ENCODE data around the gene BCKDK. TPM values are rescaled to one million over a fixed set of nuclear protein-coding genes. Genes with fewer than 3 reads are reported as not detected.
"Not testable (repeated sequence)": the region's sequence is repeated elsewhere in the genome, so short reads cannot be mapped to it uniquely, and the experiment has no call there.

Gene BCKDK
- total RNA-seq, 1 experiment from 2014 or later: 42.7 TPM

GRCh38 chr16:31141489-31142108 is 33.4 kb downstream of the BCKDK start:
- no peak for DNase-seq (ENCODE audit: low read depth)

- peak; percentile 95 for DNase-seq (ENCODE audit: low read depth)
Observed at GRCh38 chr16:31142109-31143010, 34.2 kb downstream of the BCKDK start.

- no peak for DNase-seq (ENCODE audit: low read depth)
Observed at GRCh38 chr16:31143011-31143693, 35.0 kb downstream of the BCKDK start.

- DNase-seq (ENCODE audit: low read depth): no peak
Observed at GRCh38 chr16:31143694-31144148, 35.5 kb downstream of the BCKDK start.

GRCh38 chr16:31144418-31144817 is 36.2 kb downstream of the BCKDK start:
- peak; percentile 11 for DNase-seq (ENCODE audit: low read depth)

GRCh38 chr16:31145398-31145990 is 37.3 kb downstream of the BCKDK start:
- DNase-seq (ENCODE audit: low read depth): no peak

- DNase-seq (ENCODE audit: low read depth): no peak
Observed at GRCh38 chr16:31147574-31147973, 39.4 kb downstream of the BCKDK start.

GRCh38 chr16:31148281-31148728 is 40.1 kb downstream of the BCKDK start:
- DNase-seq (ENCODE audit: low read depth): no peak

GRCh38 chr16:31148896-31149295 is 40.7 kb downstream of the BCKDK start:
- no peak for DNase-seq (ENCODE audit: low read depth)

- DNase-seq (ENCODE audit: low read depth): no peak
Observed at GRCh38 chr16:31149332-31149731, 41.1 kb downstream of the BCKDK start.

- no peak for DNase-seq (ENCODE audit: low read depth)
Observed at GRCh38 chr16:31149894-31150890, 42.0 kb downstream of the BCKDK start, which contains the start of gene PRSS36. PRSS36 (minus strand) TSS chr16:31150066; CDS start chr16:31150035, 31 bp downstream.

- not testable (repeated sequence) for DNase-seq (ENCODE audit: low read depth)
Observed at GRCh38 chr16:31150976-31151375, 42.8 kb downstream of the BCKDK start.

- no peak for DNase-seq (ENCODE audit: low read depth)
Observed at GRCh38 chr16:31157136-31157535, 49.0 kb downstream of the BCKDK start.

Other genes with a start within 250 kb of the BCKDK start
- gene BCL7C, start 214.3 kb upstream of the BCKDK start, total RNA-seq (2014; rRNA removed; shearing (Covaris generic)): 40.5 and 42.2 TPM in 2 replicates
- gene CTF1, start 211.8 kb upstream of the BCKDK start, total RNA-seq (2014; rRNA removed; shearing (Covaris generic)): 0.24 and 0.39 TPM in 2 replicates
- 3.7 and 8.1 TPM in 2 replicates for gene FBXL19, start 184.8 kb upstream of the BCKDK start, total RNA-seq (2014; rRNA removed; shearing (Covaris generic))
- gene ORAI3, start 159.3 kb upstream of the BCKDK start, total RNA-seq (2014; rRNA removed; shearing (Covaris generic)): 28.5 and 41.6 TPM in 2 replicates
- gene SETD1A, start 150.6 kb upstream of the BCKDK start, total RNA-seq (2014; rRNA removed; shearing (Covaris generic)): 1.1 and 1.2 TPM in 2 replicates
- gene HSD3B7, start 123.2 kb upstream of the BCKDK start, total RNA-seq (2014; rRNA removed; shearing (Covaris generic)): 10.9 and 16.3 TPM in 2 replicates
- 0.29 and 0.60 TPM in 2 replicates for gene STX1B, start 97.7 kb upstream of the BCKDK start, total RNA-seq (2014; rRNA removed; shearing (Covaris generic))
- 23.1 and 23.5 TPM in 2 replicates for gene STX4, start 74.8 kb upstream of the BCKDK start, total RNA-seq (2014; rRNA removed; shearing (Covaris generic))
- gene ZNF668, start 34.1 kb upstream of the BCKDK start, total RNA-seq (2014; rRNA removed; shearing (Covaris generic)): 3.6 and 6.2 TPM in 2 replicates
- gene ZNF646, start 34.0 kb upstream of the BCKDK start, total RNA-seq (2014; rRNA removed; shearing (Covaris generic)): 4.3 and 6.7 TPM in 2 replicates
- gene PRSS53, start 19.4 kb upstream of the BCKDK start, total RNA-seq (2014; rRNA removed; shearing (Covaris generic)): 0.60 and 1.3 TPM in 2 replicates
- gene VKORC1, start 13.6 kb upstream of the BCKDK start, total RNA-seq (2014; rRNA removed; shearing (Covaris generic)): 212 and 281 TPM in 2 replicates
- 25.5 and 31.0 TPM in 2 replicates for gene KAT8, start 9.3 kb downstream of the BCKDK start, total RNA-seq (2014; rRNA removed; shearing (Covaris generic))
- gene PRSS8, start 27.3 kb downstream of the BCKDK start, total RNA-seq (2014; rRNA removed; shearing (Covaris generic)): not detected in 2 replicates
- 1.1 and 2.6 TPM in 2 replicates for gene PRSS36, start 41.7 kb downstream of the BCKDK start, total RNA-seq (2014; rRNA removed; shearing (Covaris generic))
- 15.3 and 19.0 TPM in 2 replicates for gene FUS, start 71.8 kb downstream of the BCKDK start, total RNA-seq (2014; rRNA removed; shearing (Covaris generic))
- gene PYCARD, start 94.4 kb downstream of the BCKDK start, total RNA-seq (2014; rRNA removed; shearing (Covaris generic)): 43.4 and 64.8 TPM in 2 replicates
- gene TRIM72, start 105.7 kb downstream of the BCKDK start, total RNA-seq (2014; rRNA removed; shearing (Covaris generic)): not detected in 2 replicates
- gene PYDC1, start 108.7 kb downstream of the BCKDK start, total RNA-seq (2014; rRNA removed; shearing (Covaris generic)): not detected in 2 replicates
- not detected in 2 replicates for gene ITGAM, start 151.6 kb downstream of the BCKDK start, total RNA-seq (2014; rRNA removed; shearing (Covaris generic))
- not detected in 2 replicates for gene ITGAX, start 246.8 kb downstream of the BCKDK start, total RNA-seq (2014; rRNA removed; shearing (Covaris generic))